ENCODE measurements around the gene DUSP16.
"Not testable (repeated sequence)": the region's sequence is repeated elsewhere in the genome, so short reads cannot be mapped to it uniquely, and the experiment has no call there.

DUSP16 gene

GRCh38 chr12:12546314-12546772 lies 16.3 kb downstream of the DUSP16 start:
- no peak for DNase-seq (ENCODE audit: low read depth in 2 of 2)

- no peak for DNase-seq (ENCODE audit: low read depth in 2 of 2)
Observed at GRCh38 chr12:12543959-12544358, 18.7 kb downstream of the DUSP16 start.

- no peak for DNase-seq (ENCODE audit: low read depth in 2 of 2)
Observed at GRCh38 chr12:12542964-12543363, 19.7 kb downstream of the DUSP16 start.

GRCh38 chr12:12542286-12542685 lies 20.4 kb downstream of the DUSP16 start:
- DNase-seq (ENCODE audit: low read depth in 2 of 2): no peak

GRCh38 chr12:12541782-12542181 lies 20.9 kb downstream of the DUSP16 start:
- no peak for DNase-seq (ENCODE audit: low read depth in 2 of 2)

GRCh38 chr12:12540261-12541013 lies 22.2 kb downstream of the DUSP16 start:
- no peak for DNase-seq (ENCODE audit: low read depth in 2 of 2)

GRCh38 chr12:12539028-12539810 lies 23.4 kb downstream of the DUSP16 start:
- DNase-seq (ENCODE audit: low read depth in 2 of 2): no peak

- no peak for DNase-seq (ENCODE audit: low read depth in 2 of 2)
Observed at GRCh38 chr12:12538535-12538934, 24.1 kb downstream of the DUSP16 start.

GRCh38 chr12:12537421-12537820 lies 25.2 kb downstream of the DUSP16 start:
- no peak for DNase-seq (ENCODE audit: low read depth in 2 of 2)

GRCh38 chr12:12534975-12535374 lies 27.7 kb downstream of the DUSP16 start:
- DNase-seq (ENCODE audit: low read depth in 2 of 2): no peak

GRCh38 chr12:12534166-12534866 lies 28.3 kb downstream of the DUSP16 start:
- no peak for DNase-seq (ENCODE audit: low read depth in 2 of 2)

GRCh38 chr12:12533238-12533829 lies 29.3 kb downstream of the DUSP16 start:
- DNase-seq (ENCODE audit: low read depth in 2 of 2): no peak

GRCh38 chr12:12531194-12531593 lies 31.5 kb downstream of the DUSP16 start:
- DNase-seq (ENCODE audit: low read depth in 2 of 2): no peak

GRCh38 chr12:12529783-12530421 lies 32.8 kb downstream of the DUSP16 start:
- DNase-seq (ENCODE audit: low read depth in 2 of 2): no peak

GRCh38 chr12:12528361-12529270 lies 34.0 kb downstream of the DUSP16 start:
- DNase-seq (ENCODE audit: low read depth in 2 of 2): no peak

- DNase-seq (ENCODE audit: low read depth in 2 of 2): no peak
Observed at GRCh38 chr12:12527820-12528296, 34.8 kb downstream of the DUSP16 start.

- no peak for DNase-seq (ENCODE audit: low read depth in 2 of 2)
Observed at GRCh38 chr12:12524128-12524527, 38.5 kb downstream of the DUSP16 start.

- no peak for DNase-seq (ENCODE audit: low read depth in 2 of 2)
Observed at GRCh38 chr12:12523229-12523628, 39.4 kb downstream of the DUSP16 start.

GRCh38 chr12:12522657-12523056 lies 40.0 kb downstream of the DUSP16 start:
- not testable (repeated sequence) for DNase-seq (ENCODE audit: low read depth in 2 of 2)

GRCh38 chr12:12521888-12522287 lies 40.8 kb downstream of the DUSP16 start:
- no peak for DNase-seq (ENCODE audit: low read depth in 2 of 2)
